ENCODE measurements around the gene SLC6A19.

Gene SLC6A19

GRCh38 chr5:1239505-1240251, 38.3 kb downstream of the SLC6A19 start:
- no peak overlapping the region for H3K9ac ChIP-seq (ENCODE audit: low read length in 2 of 2)
- no peaks in the 10 kb centered on the region for H3K36me3 ChIP-seq (ENCODE audit: control insufficient read depth in 2 of 2, insufficient read depth in 2 of 2, low read length in 2 of 2)
- peaks cover 6 to 23% of the 10 kb centered on the region in 2 donors for H3K9me3 ChIP-seq (ENCODE audit: control insufficient read depth in 2 of 2, low read length in 2 of 2)
- no peak overlapping the region for H3K27ac ChIP-seq (ENCODE audit: low read length)
- no peak overlapping the region for H3K4me3 ChIP-seq (ENCODE audit: low read length in 2 of 2)
- no peaks in the 10 kb centered on the region for H3K4me1 ChIP-seq (ENCODE audit: control insufficient read depth, insufficient read depth, low read length)
- peaks cover 3 to 8% of the 10 kb centered on the region in 2 donors for H3K27me3 ChIP-seq (ENCODE audit: control insufficient read depth in 1 of 2, insufficient read depth in 2 of 2, low read length in 2 of 2)

- Histone ChIP-seq H3K4me1 (ENCODE audit: control insufficient read depth, insufficient read depth, low read length) (no peaks in the 10 kb centered on the region), H3K36me3 (ENCODE audit: control insufficient read depth in 2 of 2, insufficient read depth in 2 of 2, low read length in 2 of 2) (no peaks in the 10 kb centered on the region), H3K9me3 (ENCODE audit: control insufficient read depth in 2 of 2, low read length in 2 of 2) (peaks cover 6 to 13% of the 10 kb centered on the region in 2 donors), H3K4me3 (ENCODE audit: low read length in 2 of 2) (no peak overlapping the region), H3K9ac (ENCODE audit: low read length in 2 of 2) (no peak overlapping the region), H3K27ac (ENCODE audit: low read length) (no peak overlapping the region), H3K27me3 (ENCODE audit: control insufficient read depth in 1 of 2, insufficient read depth in 2 of 2, low read length in 2 of 2) (peaks cover 13 to 16% of the 10 kb centered on the region in 2 donors)
Measured at GRCh38 chr5:1240496-1241260, 39.3 kb downstream of the SLC6A19 start.

GRCh38 chr5:1241509-1242080, 40.2 kb downstream of the SLC6A19 start:
- no peaks in the 10 kb centered on the region for H3K36me3 ChIP-seq (ENCODE audit: control insufficient read depth in 2 of 2, insufficient read depth in 2 of 2, low read length in 2 of 2)
- H3K27me3 ChIP-seq (ENCODE audit: control insufficient read depth in 1 of 2, insufficient read depth in 2 of 2, low read length in 2 of 2) = peaks cover 18 to 19% of the 10 kb centered on the region in 2 donors
- no peak overlapping the region for H3K27ac ChIP-seq (ENCODE audit: low read length)
- H3K4me1 ChIP-seq (ENCODE audit: control insufficient read depth, insufficient read depth, low read length) = no peaks in the 10 kb centered on the region
- H3K9me3 ChIP-seq (ENCODE audit: control insufficient read depth in 2 of 2, low read length in 2 of 2) = peaks cover 0 to 5% of the 10 kb centered on the region in 2 donors
- no peak overlapping the region for H3K4me3 ChIP-seq (ENCODE audit: low read length in 2 of 2)
- H3K9ac ChIP-seq (ENCODE audit: low read length in 2 of 2) = no peak overlapping the region

GRCh38 chr5:1242733-1243486, 41.5 kb downstream of the SLC6A19 start:
- no peak overlapping the region for H3K27ac ChIP-seq (ENCODE audit: low read length)

GRCh38 chr5:1243487-1244130, 42.2 kb downstream of the SLC6A19 start:
- Histone ChIP-seq H3K36me3 (ENCODE audit: control insufficient read depth in 2 of 2, insufficient read depth in 2 of 2, low read length in 2 of 2) (no peaks in the 10 kb centered on the region), H3K9me3 (ENCODE audit: control insufficient read depth in 2 of 2, low read length in 2 of 2) (no peaks in the 10 kb centered on the region), H3K4me1 (ENCODE audit: control insufficient read depth, insufficient read depth, low read length) (no peaks in the 10 kb centered on the region), H3K27ac (ENCODE audit: low read length) (no peak overlapping the region), H3K4me3 (ENCODE audit: low read length in 2 of 2) (no peak overlapping the region), H3K27me3 (ENCODE audit: control insufficient read depth in 1 of 2, insufficient read depth in 2 of 2, low read length in 2 of 2) (peaks cover 28 to 33% of the 10 kb centered on the region in 2 donors), H3K9ac (ENCODE audit: low read length in 2 of 2) (no peak overlapping the region)

More at GRCh38 chr5:1242733-1243486, 41.5 kb downstream of the SLC6A19 start:
- no peaks in the 10 kb centered on the region for H3K4me1 ChIP-seq (ENCODE audit: control insufficient read depth, insufficient read depth, low read length)
- H3K27me3 ChIP-seq (ENCODE audit: control insufficient read depth in 1 of 2, insufficient read depth in 2 of 2, low read length in 2 of 2) = peaks cover 21 to 29% of the 10 kb centered on the region in 2 donors
- H3K4me3 ChIP-seq (ENCODE audit: low read length in 2 of 2) = no peak overlapping the region
- H3K9me3 ChIP-seq (ENCODE audit: control insufficient read depth in 2 of 2, low read length in 2 of 2) = no peaks in the 10 kb centered on the region
- no peak overlapping the region for H3K9ac ChIP-seq (ENCODE audit: low read length in 2 of 2)
- H3K36me3 ChIP-seq (ENCODE audit: control insufficient read depth in 2 of 2, insufficient read depth in 2 of 2, low read length in 2 of 2) = no peaks in the 10 kb centered on the region

- H3K27ac ChIP-seq (ENCODE audit: low read length) = no peak overlapping the region
- H3K9ac ChIP-seq (ENCODE audit: low read length in 2 of 2) = no peak overlapping the region
- H3K36me3 ChIP-seq (ENCODE audit: control insufficient read depth in 2 of 2, insufficient read depth in 2 of 2, low read length in 2 of 2) = no peaks in the 10 kb centered on the region
- no peak overlapping the region for H3K4me3 ChIP-seq (ENCODE audit: low read length in 2 of 2)
- no peaks in the 10 kb centered on the region for H3K9me3 ChIP-seq (ENCODE audit: control insufficient read depth in 2 of 2, low read length in 2 of 2)
- no peaks in the 10 kb centered on the region for H3K4me1 ChIP-seq (ENCODE audit: control insufficient read depth, insufficient read depth, low read length)
- H3K27me3 ChIP-seq (ENCODE audit: control insufficient read depth in 1 of 2, insufficient read depth in 2 of 2, low read length in 2 of 2) = peaks cover 29 to 33% of the 10 kb centered on the region in 2 donors
Measured at GRCh38 chr5:1244255-1244654, 42.9 kb downstream of the SLC6A19 start.

- H3K9ac ChIP-seq (ENCODE audit: low read length in 2 of 2) = no peak overlapping the region
- peaks cover 29 to 34% of the 10 kb centered on the region in 2 donors for H3K27me3 ChIP-seq (ENCODE audit: control insufficient read depth in 1 of 2, insufficient read depth in 2 of 2, low read length in 2 of 2)
- no peaks in the 10 kb centered on the region for H3K9me3 ChIP-seq (ENCODE audit: control insufficient read depth in 2 of 2, low read length in 2 of 2)
- H3K36me3 ChIP-seq (ENCODE audit: control insufficient read depth in 2 of 2, insufficient read depth in 2 of 2, low read length in 2 of 2) = no peaks in the 10 kb centered on the region
- H3K4me3 ChIP-seq (ENCODE audit: low read length in 2 of 2) = no peak overlapping the region
- H3K4me1 ChIP-seq (ENCODE audit: control insufficient read depth, insufficient read depth, low read length) = no peaks in the 10 kb centered on the region
- H3K27ac ChIP-seq (ENCODE audit: low read length) = no peak overlapping the region
Measured at GRCh38 chr5:1244976-1245375, 43.6 kb downstream of the SLC6A19 start.

GRCh38 chr5:1245905-1246576, 44.6 kb downstream of the SLC6A19 start:
- Histone ChIP-seq H3K36me3 (ENCODE audit: control insufficient read depth in 2 of 2, insufficient read depth in 2 of 2, low read length in 2 of 2) (no peaks in the 10 kb centered on the region), H3K27ac (ENCODE audit: low read length) (no peak overlapping the region), H3K9ac (ENCODE audit: low read length in 2 of 2) (no peak overlapping the region), H3K4me3 (ENCODE audit: low read length in 2 of 2) (no peak overlapping the region), H3K27me3 (ENCODE audit: control insufficient read depth in 1 of 2, insufficient read depth in 2 of 2, low read length in 2 of 2) (peaks cover 29 to 34% of the 10 kb centered on the region in 2 donors), H3K9me3 (ENCODE audit: control insufficient read depth in 2 of 2, low read length in 2 of 2) (no peaks in the 10 kb centered on the region), H3K4me1 (ENCODE audit: control insufficient read depth, insufficient read depth, low read length) (no peaks in the 10 kb centered on the region)

- Histone ChIP-seq H3K4me3 (ENCODE audit: low read length in 2 of 2) (no peak overlapping the region), H3K9ac (ENCODE audit: low read length in 2 of 2) (no peak overlapping the region), H3K27me3 (ENCODE audit: control insufficient read depth in 1 of 2, insufficient read depth in 2 of 2, low read length in 2 of 2) (peaks cover 32 to 34% of the 10 kb centered on the region in 2 donors), H3K9me3 (ENCODE audit: control insufficient read depth in 2 of 2, low read length in 2 of 2) (no peaks in the 10 kb centered on the region), H3K27ac (ENCODE audit: low read length) (no peak overlapping the region), H3K4me1 (ENCODE audit: control insufficient read depth, insufficient read depth, low read length) (no peaks in the 10 kb centered on the region), H3K36me3 (ENCODE audit: control insufficient read depth in 2 of 2, insufficient read depth in 2 of 2, low read length in 2 of 2) (no peaks in the 10 kb centered on the region)
Measured at GRCh38 chr5:1246711-1247431, 45.5 kb downstream of the SLC6A19 start.
